ENCODE results near the gene PPM1H. TPM values are rescaled to one million over a fixed set of nuclear protein-coding genes. Genes with fewer than 3 reads are reported as not detected.

PPM1H gene
- total RNA-seq, 6 experiments from 2014 or later = 7.0 to 20.9 (median 8.4) TPM

GRCh38 chr12:62876938-62877548 lies 57.9 kb downstream of the PPM1H start:
- Mint-ChIP-seq H3K27ac (peak overlapping the region; percentile 30; the same call in 1 of the 2 replicates), H3K36me3 (ENCODE audit: low read depth) (peaks cover 14% of the 10 kb centered on the region), H3K27me3 (ENCODE audit: insufficient read depth) (peaks cover 4% of the 10 kb centered on the region; the same call in 1 of the 2 replicates), H3K4me1 (ENCODE audit: low read depth) (peaks cover 94% of the 10 kb centered on the region), H3K9me3 (no peaks in the 10 kb centered on the region), H3K4me3 (no peak overlapping the region)
- TF ChIP-seq, protein P1, sequence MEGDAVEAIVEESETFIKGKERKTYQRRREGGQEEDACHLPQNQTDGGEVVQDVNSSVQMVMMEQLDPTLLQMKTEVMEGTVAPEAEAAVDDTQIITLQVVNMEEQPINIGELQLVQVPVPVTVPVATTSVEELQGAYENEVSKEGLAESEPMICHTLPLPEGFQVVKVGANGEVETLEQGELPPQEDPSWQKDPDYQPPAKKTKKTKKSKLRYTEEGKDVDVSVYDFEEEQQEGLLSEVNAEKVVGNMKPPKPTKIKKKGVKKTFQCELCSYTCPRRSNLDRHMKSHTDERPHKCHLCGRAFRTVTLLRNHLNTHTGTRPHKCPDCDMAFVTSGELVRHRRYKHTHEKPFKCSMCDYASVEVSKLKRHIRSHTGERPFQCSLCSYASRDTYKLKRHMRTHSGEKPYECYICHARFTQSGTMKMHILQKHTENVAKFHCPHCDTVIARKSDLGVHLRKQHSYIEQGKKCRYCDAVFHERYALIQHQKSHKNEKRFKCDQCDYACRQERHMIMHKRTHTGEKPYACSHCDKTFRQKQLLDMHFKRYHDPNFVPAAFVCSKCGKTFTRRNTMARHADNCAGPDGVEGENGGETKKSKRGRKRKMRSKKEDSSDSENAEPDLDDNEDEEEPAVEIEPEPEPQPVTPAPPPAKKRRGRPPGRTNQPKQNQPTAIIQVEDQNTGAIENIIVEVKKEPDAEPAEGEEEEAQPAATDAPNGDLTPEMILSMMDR (IDR thresholded peaks at IDR 0.05) = no peak
- no peak for DNase-seq

- Mint-ChIP-seq H3K27me3 (ENCODE audit: insufficient read depth) (peaks cover 4% of the 10 kb centered on the region; the same call in 1 of the 2 replicates), H3K4me3 (no peak overlapping the region; the same call in 1 of the 2 replicates), H3K9me3 (peaks cover 4% of the 10 kb centered on the region; the same call in 1 of the 2 replicates), H3K36me3 (ENCODE audit: low read depth) (peaks cover 28% of the 10 kb centered on the region), H3K4me1 (ENCODE audit: low read depth) (peaks cover 74% of the 10 kb centered on the region), H3K27ac (peak overlapping the region; percentile 78; the same call in 1 of the 2 replicates)
- TF ChIP-seq, protein P1 (IDR thresholded peaks at IDR 0.05) = no peak
- no peak for DNase-seq
Measured at GRCh38 chr12:62873826-62874448, 61.0 kb downstream of the PPM1H start.

DNA sequence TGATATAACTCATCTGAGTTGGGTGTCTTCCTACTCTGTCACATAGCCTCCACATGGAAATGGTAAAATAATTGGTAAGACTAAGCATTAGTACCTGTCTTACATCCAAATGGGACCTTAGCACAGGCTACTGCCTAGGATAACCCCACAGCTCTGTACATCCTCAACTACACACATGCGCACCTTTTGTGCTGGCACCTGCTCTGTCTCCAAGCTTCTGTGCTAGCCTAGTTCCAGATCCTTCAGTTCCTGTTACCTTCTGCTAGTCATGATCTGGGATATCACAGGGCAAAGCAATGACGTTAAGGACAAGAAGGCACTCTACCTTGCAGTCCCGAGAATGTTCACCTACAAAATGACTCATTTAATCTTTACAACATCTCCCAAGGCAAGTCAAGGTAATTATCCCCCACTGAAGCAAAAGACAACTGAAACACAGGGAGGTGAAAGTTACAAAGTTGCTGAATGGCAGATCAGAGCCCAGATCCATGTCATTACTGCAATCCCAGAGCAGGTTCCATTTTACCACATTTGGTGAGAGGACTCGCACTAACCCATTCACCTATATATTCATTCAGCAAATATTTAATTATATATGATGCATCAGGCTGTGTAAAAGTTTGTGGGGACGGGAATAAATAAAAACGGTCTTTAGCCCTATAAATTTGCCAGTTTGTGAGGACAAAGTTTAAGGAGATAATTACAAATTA lies 61.7 kb downstream of the PPM1H start:
- peaks cover 4% of the 10 kb centered on the region; the same call in 1 of the 2 replicates for H3K9me3 Mint-ChIP-seq
- DNase-seq = no peak
- H3K27me3 Mint-ChIP-seq (ENCODE audit: insufficient read depth) = peaks cover 2% of the 10 kb centered on the region; the same call in 1 of the 2 replicates
- H3K4me1 Mint-ChIP-seq (ENCODE audit: low read depth) = peaks cover 75% of the 10 kb centered on the region
- H3K27ac Mint-ChIP-seq = peak overlapping the region; percentile 78; the same call in 1 of the 2 replicates
- peaks cover 28% of the 10 kb centered on the region for H3K36me3 Mint-ChIP-seq (ENCODE audit: low read depth)
- TF ChIP-seq, protein P1 (IDR thresholded peaks at IDR 0.05) = no peak
- H3K4me3 Mint-ChIP-seq = no peak overlapping the region; the same call in 1 of the 2 replicates

GRCh38 chr12:62868820-62869219 lies 66.1 kb downstream of the PPM1H start:
- Mint-ChIP-seq H3K36me3 (ENCODE audit: low read depth) (peaks cover 19% of the 10 kb centered on the region), H3K4me3 (no peak overlapping the region), H3K9me3 (peaks cover 4% of the 10 kb centered on the region; the same call in 1 of the 2 replicates), H3K27ac (no peak overlapping the region), H3K27me3 (ENCODE audit: insufficient read depth) (no peaks in the 10 kb centered on the region), H3K4me1 (ENCODE audit: low read depth) (peaks cover 75% of the 10 kb centered on the region)
- TF ChIP-seq, protein P1 (IDR thresholded peaks at IDR 0.05) = no peak
- DNase-seq = no peak

DNA sequence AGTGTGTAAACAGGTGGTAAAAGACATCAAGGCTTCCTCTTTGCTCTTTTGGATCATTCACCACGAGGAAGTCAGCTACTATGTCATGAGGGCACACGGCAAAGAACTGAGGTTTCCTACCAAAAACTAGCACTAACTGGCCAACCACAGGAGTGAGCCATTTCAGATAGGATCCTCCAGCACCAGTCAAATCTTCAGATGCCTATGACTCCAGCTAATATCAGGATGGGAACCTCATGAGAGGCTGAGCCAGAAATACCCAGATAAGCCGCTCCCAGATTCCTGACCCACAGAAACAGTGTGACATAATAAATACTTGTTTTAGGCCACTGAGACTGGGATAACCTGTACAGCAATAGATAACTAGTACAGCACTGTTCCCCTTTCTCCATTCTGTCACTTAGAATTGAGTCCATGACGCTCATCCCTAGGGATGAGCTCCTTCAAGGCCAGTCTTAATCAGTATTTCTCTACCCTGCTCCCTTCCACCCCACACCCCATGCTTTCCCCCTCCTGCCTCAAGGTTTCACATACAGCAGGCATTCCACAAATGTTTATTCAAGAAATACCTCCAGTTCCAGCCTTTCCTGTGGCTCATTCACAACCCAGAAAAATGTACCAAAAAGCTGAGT lies 68.4 kb downstream of the PPM1H start:
- TF ChIP-seq, protein P1 (IDR thresholded peaks at IDR 0.05) = no peak
- Mint-ChIP-seq H3K27ac (peak overlapping the region; percentile 95), H3K27me3 (ENCODE audit: insufficient read depth) (no peaks in the 10 kb centered on the region; the same call in 1 of the 2 replicates), H3K4me3 (peak overlapping the region; percentile 51), H3K36me3 (ENCODE audit: low read depth) (peaks cover 19% of the 10 kb centered on the region), H3K9me3 (peaks cover 4% of the 10 kb centered on the region; the same call in 1 of the 2 replicates), H3K4me1 (ENCODE audit: low read depth) (peaks cover 77% of the 10 kb centered on the region)
- DNase-seq = peak; percentile 88

Measured in HFFc6 (cell line).